Peyer's patch (tissue), 4 donors: Measurements from ENCODE around the gene TMEM97. TPM values are rescaled to one million over a fixed set of nuclear protein-coding genes. Genes with fewer than 3 reads are reported as not detected.

ENCODE experiments used
- DNase-seq, 3 donors: peaks; one replicate each; pipeline ENCODE4 v3.0.0-alpha.2; 2017 to 2019
- H3K27ac ChIP-seq, 4 donors: fragments of 200-600 bp; sonication (generic); one replicate each; pipeline ENCODE4 v1.5.1; 2016 to 2019
- H3K27me3 ChIP-seq, 2 donors: fragments of 200-600 bp; sonication (generic); one replicate each; pipeline ENCODE4 v1.5.1; 2019
- H3K36me3 ChIP-seq, 3 donors: fragments of 200-600 bp; sonication (generic); one replicate each; pipeline ENCODE4 v1.5.1; 2016 to 2019
- H3K4me1 ChIP-seq, 4 donors: fragments of 200-600 bp; sonication (generic); one replicate each; pipeline ENCODE4 v1.5.1; 2016 to 2019
- H3K4me3 ChIP-seq, 4 donors: fragments of 200-600 bp; sonication (generic); 1 replicate in 3 of 4; 2 replicates in 1 of 4; pipeline ENCODE4 v1.5.1; 2016 to 2019; ENCODE audit warnings: mild to moderate bottlenecking in 1 of 4
- H3K9me3 ChIP-seq, 4 donors: fragments of 200-600 bp; sonication (generic); one replicate each; pipeline ENCODE4 v1.5.1; 2016 to 2019; ENCODE audit warnings: mild to moderate bottlenecking in 1 of 4
- CTCF ChIP-seq, 6 experiments: fragments of 450-650 bp in 4 of 6; fragments of 200-600 bp in 2 of 6; sonication (generic) in 1 of 6; IDR thresholded peaks; one replicate each; pipeline ENCODE4 v1.5.1; 2017 to 2019; ENCODE audit warnings: antibody characterized with exemption in 6 of 6, mild to moderate bottlenecking in 3 of 6, moderate library complexity in 1 of 6
- POLR2A ChIP-seq, 2 donors: fragments of 450-650 bp; IDR thresholded peaks; one replicate each; pipeline ENCODE4 v1.5.1; 2017; ENCODE audit warnings: antibody characterized with exemption in 2 of 2, mild to moderate bottlenecking in 2 of 2, moderate library complexity in 2 of 2
- total RNA-seq, 4 donors: library from RNA; depleted of rRNA; stranded (reverse); fragments of >200 nt; gene quantifications; one replicate each; pipeline ENCODE4 v1.1.0, GENCODE V29; 2016

TMEM97 gene
- total RNA-seq, 4 donors from 2014 or later: 7.7 to 8.9 (median 8.1) TPM

GRCh38 chr17:28330671-28331070, 11.7 kb downstream of the TMEM97 start:
- no peak for DNase-seq
- no peak for TF ChIP-seq CTCF (IDR thresholded peaks at IDR 0.05)
- TF ChIP-seq POLR2A (IDR thresholded peaks at IDR 0.05): no peak
- H3K36me3 ChIP-seq: peaks cover 0 to 41% (median 0%) of the 10 kb centered on the region in 3 donors

GRCh38 chr17:28331891-28332420, 13.0 kb downstream of the TMEM97 start:
- peaks cover 0 to 41% (median 0%) of the 10 kb centered on the region in 3 donors for H3K36me3 ChIP-seq

More at GRCh38 chr17:28330671-28331070, 11.7 kb downstream of the TMEM97 start:
- no peaks in the 10 kb centered on the region for H3K9me3 ChIP-seq
- no peak overlapping the region for H3K27ac ChIP-seq
- H3K4me1 ChIP-seq: peaks cover 0 to 16% (median 2%) of the 10 kb centered on the region in 4 donors
- no peak overlapping the region for H3K4me3 ChIP-seq
- H3K27me3 ChIP-seq: no peaks in the 10 kb centered on the region

DNA sequence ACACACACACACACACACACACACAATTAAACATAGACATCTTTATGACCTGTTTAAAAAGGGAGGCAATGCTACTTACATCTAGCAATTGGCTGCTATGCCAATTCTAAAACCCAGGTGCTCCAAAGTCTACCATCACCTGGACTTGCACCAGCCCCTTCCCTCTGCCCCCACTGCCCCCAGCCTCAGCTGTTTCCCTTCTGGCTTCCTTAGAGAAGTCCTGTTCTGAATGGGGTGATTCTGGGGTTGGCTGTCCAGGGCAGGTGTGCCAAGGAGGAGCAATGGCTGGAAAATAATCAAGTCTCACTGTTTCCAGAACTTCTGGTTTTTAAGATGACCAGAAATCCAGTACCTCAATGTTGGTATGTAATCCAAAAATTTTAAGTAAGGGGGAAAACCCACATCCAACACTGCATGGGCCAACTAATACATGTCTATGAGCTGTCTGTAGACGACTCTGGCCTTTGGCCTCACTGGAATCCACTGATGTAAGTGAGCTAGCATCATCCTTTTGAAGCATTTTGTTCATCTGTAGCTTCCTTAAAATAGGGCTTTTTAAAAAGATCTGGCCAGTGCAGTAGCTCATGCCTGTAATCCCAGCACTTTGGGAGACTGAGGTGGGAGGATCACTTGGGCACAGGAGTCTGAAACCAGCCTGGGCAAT, 14.2 kb downstream of the TMEM97 start:
- Histone ChIP-seq H3K36me3 (peaks cover 0 to 35% (median 0%) of the 10 kb centered on the region in 3 donors), H3K27ac (no peak overlapping the region), H3K9me3 (no peaks in the 10 kb centered on the region), H3K27me3 (no peaks in the 10 kb centered on the region), H3K4me3 (no peak overlapping the region), H3K4me1 (peaks cover 0 to 33% (median 6%) of the 10 kb centered on the region in 4 donors)
- no peak for TF ChIP-seq POLR2A (IDR thresholded peaks at IDR 0.05)
- no peak for TF ChIP-seq CTCF (IDR thresholded peaks at IDR 0.05)
- no peak for DNase-seq

More at GRCh38 chr17:28331891-28332420, 13.0 kb downstream of the TMEM97 start:
- DNase-seq: peak in 1 of 3 donors; percentile 79
- peaks cover 0 to 26% (median 6%) of the 10 kb centered on the region in 4 donors for H3K4me1 ChIP-seq
- H3K4me3 ChIP-seq: peak overlapping the region in 2 of 4 donors; percentile 2 to 15
- TF ChIP-seq POLR2A (IDR thresholded peaks at IDR 0.05): peak in 1 of 2 donors; percentile 19
- no peak for TF ChIP-seq CTCF (IDR thresholded peaks at IDR 0.05)
- H3K27me3 ChIP-seq: no peaks in the 10 kb centered on the region
- peak overlapping the region in 2 of 4 donors; percentile 65 to 82 for H3K27ac ChIP-seq
- no peaks in the 10 kb centered on the region for H3K9me3 ChIP-seq

- H3K9me3 ChIP-seq: no peaks in the 10 kb centered on the region
- H3K4me3 ChIP-seq: peak overlapping the region in 2 of 4 donors; percentile 90 to 91
- H3K27me3 ChIP-seq: no peaks in the 10 kb centered on the region
- no peak for TF ChIP-seq POLR2A (IDR thresholded peaks at IDR 0.05)
- no peak for TF ChIP-seq CTCF (IDR thresholded peaks at IDR 0.05)
- H3K4me1 ChIP-seq: peaks cover 0 to 33% (median 6%) of the 10 kb centered on the region in 4 donors
- no peak overlapping the region for H3K27ac ChIP-seq
- no peak for DNase-seq
- peaks cover 0 to 26% (median 0%) of the 10 kb centered on the region in 3 donors for H3K36me3 ChIP-seq
Measured at GRCh38 chr17:28334171-28334570, 15.2 kb downstream of the TMEM97 start.

GRCh38 chr17:28334666-28335200, 15.7 kb downstream of the TMEM97 start:
- no peaks in the 10 kb centered on the region for H3K27me3 ChIP-seq
- H3K9me3 ChIP-seq: no peaks in the 10 kb centered on the region
- TF ChIP-seq POLR2A (IDR thresholded peaks at IDR 0.05) (no peak), CTCF (IDR thresholded peaks at IDR 0.05) (no peak)
- peaks cover 0 to 33% (median 6%) of the 10 kb centered on the region in 4 donors for H3K4me1 ChIP-seq
- peak overlapping the region; percentile 80 to 95 (median 88) for H3K27ac ChIP-seq
- peak overlapping the region; percentile 80 to 91 (median 90) for H3K4me3 ChIP-seq
- peaks cover 0 to 23% (median 0%) of the 10 kb centered on the region in 3 donors for H3K36me3 ChIP-seq
- peak in 1 of 3 donors; percentile 17 for DNase-seq
